ENCODE measurements around the gene ZNF862. TPM values are rescaled to one million over a fixed set of nuclear protein-coding genes. Genes with fewer than 3 reads are reported as not detected.

The ZNF862 gene
- total and polyA plus RNA-seq, 2 of the 13 experiments (the other 11 are each of a cell fraction or from before 2014, with no cell fraction given): 0.89 to 2.0 TPM

DNA sequence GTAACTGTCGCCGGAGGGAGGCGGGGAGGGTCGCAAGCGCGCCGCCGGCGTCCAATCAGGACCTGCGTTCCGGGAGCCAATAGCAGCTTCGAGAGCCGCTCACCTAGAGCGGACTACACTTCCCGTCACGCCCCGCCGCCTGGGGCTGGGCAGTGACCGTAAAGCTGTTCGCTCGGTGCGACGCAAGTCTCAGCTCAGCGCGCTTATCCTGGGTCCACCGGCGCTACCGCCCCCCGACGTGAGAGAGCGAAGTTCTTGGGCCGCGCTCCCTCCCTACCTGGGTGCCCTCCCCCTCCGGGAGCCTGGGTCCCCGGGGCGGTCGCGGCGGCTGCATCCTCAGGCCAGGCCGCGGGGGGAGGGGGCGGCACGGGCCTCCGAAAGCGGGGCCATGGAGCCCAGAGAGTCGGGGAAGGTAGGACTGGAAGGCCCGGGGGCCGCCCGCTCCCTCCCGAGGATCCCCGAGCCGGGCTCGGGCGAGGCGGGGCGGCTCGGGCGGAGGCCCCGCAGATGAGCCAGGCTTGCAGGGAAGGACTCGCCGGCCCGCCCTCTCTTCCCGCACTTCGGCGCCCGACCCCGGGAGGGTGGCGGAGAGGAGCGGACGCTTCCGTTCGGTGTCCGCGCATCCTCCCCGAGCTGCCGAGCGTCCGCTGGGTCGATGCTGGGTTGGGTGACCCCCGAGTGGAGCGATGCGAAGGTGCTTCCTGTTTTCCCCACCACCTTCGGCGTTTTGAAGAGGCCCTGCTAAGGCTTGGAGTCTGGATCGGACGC lies at the start of gene ZNF862 (continued):
- TF ChIP-seq ZNF337 (CRISPR knock-in tag; IDR thresholded peaks at IDR 0.05; ENCODE audit: borderline replicate concordance, low read depth): peak; percentile 86; the same call in 1 of the 2 replicates
- TF ChIP-seq HNRNPL (IDR thresholded peaks at IDR 0.05; ENCODE audit: low read depth, low read length): no peak
- TF ChIP-seq MIER3 (CRISPR knock-in tag; IDR thresholded peaks at IDR 0.05; ENCODE audit: borderline replicate concordance): 0 out of 2 replicates have a peak, but pooled peaks have one; percentile 70
- no peak for TF ChIP-seq ZNF225 (CRISPR knock-in tag; IDR thresholded peaks at IDR 0.05)
- no peak for TF ChIP-seq SNAPC2 (CRISPR knock-in tag; IDR thresholded peaks at IDR 0.05)
- TF ChIP-seq ZFP36 (IDR thresholded peaks at IDR 0.05; ENCODE audit: borderline replicate concordance, low read depth, low read length, partially characterized antibody): no peak
- TF ChIP-seq, protein P1, sequence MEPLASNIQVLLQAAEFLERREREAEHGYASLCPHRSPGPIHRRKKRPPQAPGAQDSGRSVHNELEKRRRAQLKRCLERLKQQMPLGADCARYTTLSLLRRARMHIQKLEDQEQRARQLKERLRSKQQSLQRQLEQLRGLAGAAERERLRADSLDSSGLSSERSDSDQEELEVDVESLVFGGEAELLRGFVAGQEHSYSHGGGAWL (CRISPR knock-in tag; IDR thresholded peaks at IDR 0.05): peak; percentile 91; the same call in 1 of the 2 replicates
- TF ChIP-seq, protein P2, sequence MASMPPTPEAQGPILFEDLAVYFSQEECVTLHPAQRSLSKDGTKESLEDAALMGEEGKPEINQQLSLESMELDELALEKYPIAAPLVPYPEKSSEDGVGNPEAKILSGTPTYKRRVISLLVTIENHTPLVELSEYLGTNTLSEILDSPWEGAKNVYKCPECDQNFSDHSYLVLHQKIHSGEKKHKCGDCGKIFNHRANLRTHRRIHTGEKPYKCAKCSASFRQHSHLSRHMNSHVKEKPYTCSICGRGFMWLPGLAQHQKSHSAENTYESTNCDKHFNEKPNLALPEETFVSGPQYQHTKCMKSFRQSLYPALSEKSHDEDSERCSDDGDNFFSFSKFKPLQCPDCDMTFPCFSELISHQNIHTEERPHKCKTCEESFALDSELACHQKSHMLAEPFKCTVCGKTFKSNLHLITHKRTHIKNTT (CRISPR knock-in tag; IDR thresholded peaks at IDR 0.05): no peak
- TF ChIP-seq FOXC1 (CRISPR knock-in tag; IDR thresholded peaks at IDR 0.05; ENCODE audit: borderline replicate concordance): peak; percentile 86
- peak; percentile 79; the same call in 1 of the 2 replicates for TF ChIP-seq KMT2A (CRISPR knock-in tag; IDR thresholded peaks at IDR 0.05)
- no peak for TF ChIP-seq HNRNPH1 (optimal IDR thresholded peaks at IDR 0.05; ENCODE audit: low read depth, low read length)
- TF ChIP-seq PHF21A (CRISPR knock-in tag; IDR thresholded peaks at IDR 0.05): peak; percentile 91
- no peak for TF ChIP-seq ZNF644 (CRISPR knock-in tag; IDR thresholded peaks at IDR 0.05; ENCODE audit: low read depth)
- TF ChIP-seq, protein P3, sequence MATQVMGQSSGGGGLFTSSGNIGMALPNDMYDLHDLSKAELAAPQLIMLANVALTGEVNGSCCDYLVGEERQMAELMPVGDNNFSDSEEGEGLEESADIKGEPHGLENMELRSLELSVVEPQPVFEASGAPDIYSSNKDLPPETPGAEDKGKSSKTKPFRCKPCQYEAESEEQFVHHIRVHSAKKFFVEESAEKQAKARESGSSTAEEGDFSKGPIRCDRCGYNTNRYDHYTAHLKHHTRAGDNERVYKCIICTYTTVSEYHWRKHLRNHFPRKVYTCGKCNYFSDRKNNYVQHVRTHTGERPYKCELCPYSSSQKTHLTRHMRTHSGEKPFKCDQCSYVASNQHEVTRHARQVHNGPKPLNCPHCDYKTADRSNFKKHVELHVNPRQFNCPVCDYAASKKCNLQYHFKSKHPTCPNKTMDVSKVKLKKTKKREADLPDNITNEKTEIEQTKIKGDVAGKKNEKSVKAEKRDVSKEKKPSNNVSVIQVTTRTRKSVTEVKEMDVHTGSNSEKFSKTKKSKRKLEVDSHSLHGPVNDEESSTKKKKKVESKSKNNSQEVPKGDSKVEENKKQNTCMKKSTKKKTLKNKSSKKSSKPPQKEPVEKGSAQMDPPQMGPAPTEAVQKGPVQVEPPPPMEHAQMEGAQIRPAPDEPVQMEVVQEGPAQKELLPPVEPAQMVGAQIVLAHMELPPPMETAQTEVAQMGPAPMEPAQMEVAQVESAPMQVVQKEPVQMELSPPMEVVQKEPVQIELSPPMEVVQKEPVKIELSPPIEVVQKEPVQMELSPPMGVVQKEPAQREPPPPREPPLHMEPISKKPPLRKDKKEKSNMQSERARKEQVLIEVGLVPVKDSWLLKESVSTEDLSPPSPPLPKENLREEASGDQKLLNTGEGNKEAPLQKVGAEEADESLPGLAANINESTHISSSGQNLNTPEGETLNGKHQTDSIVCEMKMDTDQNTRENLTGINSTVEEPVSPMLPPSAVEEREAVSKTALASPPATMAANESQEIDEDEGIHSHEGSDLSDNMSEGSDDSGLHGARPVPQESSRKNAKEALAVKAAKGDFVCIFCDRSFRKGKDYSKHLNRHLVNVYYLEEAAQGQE (IDR thresholded peaks at IDR 0.05; ENCODE audit: borderline replicate concordance in 1 of 2, low read depth in 1 of 2, low read length in 2 of 2): 0 out of 4 replicates have a peak, but pooled peaks of 1 of the 2 experiments have one; percentile 13
- no peak for TF ChIP-seq MED13 (CRISPR knock-in tag; IDR thresholded peaks at IDR 0.05)
- no peak for TF ChIP-seq SATB2 (CRISPR knock-in tag; IDR thresholded peaks at IDR 0.05)
- no peak for TF ChIP-seq TEAD2 (CRISPR knock-in tag; IDR thresholded peaks at IDR 0.05)
- TF ChIP-seq PHB2 (IDR thresholded peaks at IDR 0.05; ENCODE audit: partially characterized antibody): no peak
- TF ChIP-seq, protein P4, sequence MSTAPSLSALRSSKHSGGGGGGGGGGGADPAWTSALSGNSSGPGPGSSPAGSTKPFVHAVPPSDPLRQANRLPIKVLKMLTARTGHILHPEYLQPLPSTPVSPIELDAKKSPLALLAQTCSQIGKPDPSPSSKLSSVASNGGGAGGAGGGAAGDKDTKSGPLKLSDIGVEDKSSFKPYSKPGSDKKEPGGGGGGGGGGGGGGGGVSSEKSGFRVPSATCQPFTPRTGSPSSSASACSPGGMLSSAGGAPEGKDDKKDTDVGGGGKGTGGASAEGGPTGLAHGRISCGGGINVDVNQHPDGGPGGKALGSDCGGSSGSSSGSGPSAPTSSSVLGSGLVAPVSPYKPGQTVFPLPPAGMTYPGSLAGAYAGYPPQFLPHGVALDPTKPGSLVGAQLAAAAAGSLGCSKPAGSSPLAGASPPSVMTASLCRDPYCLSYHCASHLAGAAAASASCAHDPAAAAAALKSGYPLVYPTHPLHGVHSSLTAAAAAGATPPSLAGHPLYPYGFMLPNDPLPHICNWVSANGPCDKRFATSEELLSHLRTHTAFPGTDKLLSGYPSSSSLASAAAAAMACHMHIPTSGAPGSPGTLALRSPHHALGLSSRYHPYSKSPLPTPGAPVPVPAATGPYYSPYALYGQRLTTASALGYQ (CRISPR knock-in tag; IDR thresholded peaks at IDR 0.05): peak; percentile 45; the same call in 1 of the 2 replicates
- peak; percentile 22; the same call in 1 of the 2 replicates for TF ChIP-seq CEBPG (CRISPR knock-in tag; IDR thresholded peaks at IDR 0.05)
- no peak for TF ChIP-seq ONECUT2 (CRISPR knock-in tag; IDR thresholded peaks at IDR 0.05)
- TF ChIP-seq NCOA5 (CRISPR knock-in tag; IDR thresholded peaks at IDR 0.05): no peak
- TF ChIP-seq ATRX (CRISPR knock-in tag; IDR thresholded peaks at IDR 0.05; ENCODE audit: borderline replicate concordance): no peak
